SK-N-MC (cell line): Measurements from ENCODE around the gene CCDC6.
"Not testable (repeated sequence)": the region's sequence is repeated elsewhere in the genome, so short reads cannot be mapped to it uniquely, and the experiment has no call there.

Source experiments
- DNase-seq: peaks from one replicate; pipeline ENCODE4 v3.0.0-alpha.2; 2011; ENCODE audit warnings: low read depth, low spot score
- H3K27ac ChIP-seq: fragments of 200-600 bp; sonication (generic); 2 replicates; pipeline ENCODE4 v1.5.1; 2016; ENCODE audit warnings: mixed run types
- H3K36me3 ChIP-seq: fragments of 200-600 bp; sonication (generic); 2 replicates; pipeline ENCODE4 v1.6.1; 2017; ENCODE audit warnings: antibody characterized with exemption, low read length, mixed read lengths; ENCODE audit not compliant: insufficient read depth
- H3K4me3 ChIP-seq: fragments of 200-600 bp; sonication (generic); 2 replicates; pipeline ENCODE4 v1.5.1; 2016
- H3K9ac ChIP-seq: fragments of 200-600 bp; sonication (generic); 2 replicates; pipeline ENCODE4 v1.8.0; 2017; ENCODE audit warnings: mixed run types, mixed read lengths; ENCODE audit not compliant: insufficient read length
- H3K9me3 ChIP-seq: fragments of 200-600 bp; sonication (generic); 2 replicates; pipeline ENCODE4 v1.6.1; 2017; ENCODE audit warnings: low read depth, mild to moderate bottlenecking, antibody characterized with exemption, low read length, moderate library complexity, mixed read lengths
- EZH2 ChIP-seq: fragments of 200-600 bp; sonication (generic); IDR thresholded peaks from one replicate; pipeline ENCODE4 v1.6.1; 2017; ENCODE audit warnings: antibody characterized with exemption
- FOXP2 ChIP-seq: optimal IDR thresholded peaks from 2 replicates; pipeline ENCODE3; 2011; ENCODE audit warnings: mild to moderate bottlenecking, moderate library complexity; ENCODE audit not compliant: insufficient read depth; ENCODE audit errors: extremely low read length, control extremely low read depth
- POLR2AphosphoS5 ChIP-seq: IDR thresholded peaks from 2 replicates; pipeline ENCODE4 v1.6.1; 2012; ENCODE audit warnings: mild to moderate bottlenecking, low read depth, low read length, borderline replicate concordance

Gene CCDC6

GRCh38 chr10:59891349-59891748, 15.0 kb downstream of the CCDC6 start:
- H3K9me3 ChIP-seq = no peaks in the 10 kb centered on the region
- no peak for TF ChIP-seq FOXP2
- TF ChIP-seq POLR2AphosphoS5 = no peak
- TF ChIP-seq EZH2 = no peak
- no peak overlapping the region for H3K27ac ChIP-seq
- no peak for DNase-seq
- H3K4me3 ChIP-seq = no peak overlapping the region
- H3K9ac ChIP-seq = no peak overlapping the region
- H3K36me3 ChIP-seq = no peaks in the 10 kb centered on the region

- TF ChIP-seq POLR2AphosphoS5 (no peak), FOXP2 (no peak), EZH2 (no peak)
- no peaks in the 10 kb centered on the region for H3K36me3 ChIP-seq
- H3K27ac ChIP-seq = no peak overlapping the region
- no peak for DNase-seq
- H3K4me3 ChIP-seq = no peak overlapping the region
- no peak overlapping the region for H3K9ac ChIP-seq
- no peaks in the 10 kb centered on the region for H3K9me3 ChIP-seq
Measured at GRCh38 chr10:59888781-59889435, 17.4 kb downstream of the CCDC6 start.

- DNase-seq = no peak
- Histone ChIP-seq H3K9ac (no peak overlapping the region), H3K4me3 (no peak overlapping the region), H3K9me3 (no peaks in the 10 kb centered on the region), H3K27ac (no peak overlapping the region), H3K36me3 (no peaks in the 10 kb centered on the region)
- TF ChIP-seq FOXP2 = no peak
- no peak for TF ChIP-seq EZH2
- no peak for TF ChIP-seq POLR2AphosphoS5
Measured at GRCh38 chr10:59887972-59888640, 18.2 kb downstream of the CCDC6 start.

DNA sequence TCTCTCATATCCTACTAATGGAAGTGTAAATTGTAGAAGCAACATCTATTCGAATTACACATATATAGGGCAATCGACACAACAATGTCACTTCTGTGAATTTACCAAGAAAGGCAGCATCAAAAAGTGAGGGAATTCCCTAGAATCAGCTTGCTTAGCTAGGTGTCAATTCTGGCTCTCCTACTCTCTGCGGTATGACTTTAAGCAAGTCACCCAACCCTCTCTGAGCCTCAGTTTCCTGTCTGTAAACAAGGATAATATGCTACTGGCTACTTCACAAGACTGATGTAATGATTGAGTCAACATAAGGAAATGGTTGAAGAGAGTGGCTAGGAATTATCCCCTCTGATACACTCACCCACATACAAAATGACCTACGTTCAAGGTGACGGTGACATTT, 19.4 kb downstream of the CCDC6 start:
- Histone ChIP-seq H3K9ac (no peak overlapping the region), H3K27ac (no peak overlapping the region)

DNA sequence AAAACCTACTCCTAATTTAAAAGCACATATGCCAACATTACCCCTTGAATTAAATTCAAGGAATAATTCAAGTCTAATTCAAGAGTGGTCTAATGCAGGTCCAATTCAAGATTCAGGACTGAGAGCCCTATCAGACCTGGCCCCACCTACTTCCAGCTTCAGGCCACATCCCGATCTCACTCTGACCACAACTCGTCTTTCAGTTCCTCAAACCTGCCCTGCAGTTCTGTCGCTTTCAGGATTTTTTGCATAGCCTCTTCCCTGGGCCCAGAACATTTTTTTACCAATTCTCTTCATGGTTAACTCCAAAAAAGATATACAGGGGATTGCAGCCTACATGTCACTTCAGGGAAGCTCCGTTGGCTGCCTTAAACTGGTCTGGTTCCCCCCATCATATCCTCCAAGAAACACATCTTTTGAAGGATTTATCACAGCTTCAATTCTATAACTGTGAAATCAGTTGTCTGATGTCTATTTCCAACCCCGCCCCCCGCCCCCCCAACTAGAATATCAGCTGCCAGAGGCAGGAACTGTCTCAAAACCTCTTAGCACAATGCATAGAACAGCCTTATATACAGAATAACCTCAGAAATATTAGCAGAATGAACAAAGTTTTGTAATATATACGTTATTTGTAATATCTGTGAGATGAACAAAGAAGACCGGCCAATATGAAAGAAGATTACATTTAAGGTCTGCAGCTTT, 20.8 kb downstream of the CCDC6 start:
- Histone ChIP-seq H3K9ac (no peak overlapping the region), H3K9me3 (no peaks in the 10 kb centered on the region), H3K36me3 (no peaks in the 10 kb centered on the region), H3K27ac (no peak overlapping the region), H3K4me3 (no peak overlapping the region)
- no peak for DNase-seq
- TF ChIP-seq FOXP2 (no peak), EZH2 (no peak), POLR2AphosphoS5 (no peak)

More for the DNA sequence above, 19.4 kb downstream of the CCDC6 start:
- H3K36me3 ChIP-seq = no peaks in the 10 kb centered on the region
- no peaks in the 10 kb centered on the region for H3K9me3 ChIP-seq
- TF ChIP-seq EZH2 = no peak
- DNase-seq = no peak
- no peak overlapping the region for H3K4me3 ChIP-seq

DNA sequence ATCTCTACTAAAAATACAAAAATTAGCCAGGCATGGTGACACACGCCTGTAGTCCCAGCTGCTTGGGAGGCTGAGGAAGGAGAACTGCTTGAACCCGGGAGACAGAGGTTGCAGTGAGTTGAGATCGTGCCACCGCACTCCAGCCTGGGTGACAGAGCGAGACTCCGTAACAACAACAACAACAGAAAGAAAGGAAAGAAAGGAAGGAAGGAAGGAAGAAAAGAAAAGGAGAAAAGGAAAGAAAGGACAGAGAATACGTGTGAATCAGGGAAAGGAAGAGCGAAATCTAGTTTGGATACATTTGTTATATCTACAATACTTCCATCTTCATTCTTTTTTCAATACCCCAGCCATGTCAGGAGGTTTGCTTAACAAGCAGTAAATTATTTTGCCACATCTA, 21.5 kb downstream of the CCDC6 start:
- H3K27ac ChIP-seq, H3K9me3 ChIP-seq, H3K4me3 ChIP-seq, H3K9ac ChIP-seq, DNase-seq, H3K36me3 ChIP-seq: not testable (repeated sequence)

GRCh38 chr10:59881640-59882039, 24.7 kb downstream of the CCDC6 start:
- TF ChIP-seq POLR2AphosphoS5 (no peak), EZH2 (no peak), FOXP2 (no peak)
- DNase-seq = no peak
- H3K4me3 ChIP-seq = no peak overlapping the region
- H3K9me3 ChIP-seq = no peaks in the 10 kb centered on the region
- no peak overlapping the region for H3K27ac ChIP-seq
- no peaks in the 10 kb centered on the region for H3K36me3 ChIP-seq
- no peak overlapping the region for H3K9ac ChIP-seq

GRCh38 chr10:59880971-59881510, 25.3 kb downstream of the CCDC6 start:
- DNase-seq = no peak
- no peaks in the 10 kb centered on the region for H3K9me3 ChIP-seq
- TF ChIP-seq FOXP2 (no peak), EZH2 (no peak), POLR2AphosphoS5 (no peak)
- no peak overlapping the region for H3K4me3 ChIP-seq
- no peak overlapping the region for H3K27ac ChIP-seq
- no peak overlapping the region for H3K9ac ChIP-seq
- H3K36me3 ChIP-seq = no peaks in the 10 kb centered on the region
